Effector memory CD4-positive, alpha-beta T cell (primary cell): ENCODE data around the gene RSF1.

Experiments used
- DNase-seq, 3 donors: peaks; one replicate each; pipeline ENCODE4 v3.0.0-alpha.2; 2020
- H3K27ac ChIP-seq: 2 replicates; pipeline ENCODE4 v1.7.0; 2013; ENCODE audit warnings: mild to moderate bottlenecking, low read length, moderate library complexity; ENCODE audit not compliant: insufficient read depth, poor library complexity, severe bottlenecking
- H3K27me3 ChIP-seq: replicated peaks from 2 replicates; pipeline ENCODE4 v1.7.0; 2013; ENCODE audit warnings: mild to moderate bottlenecking, low read length; ENCODE audit not compliant: insufficient read depth, control insufficient read depth, poor library complexity, severe bottlenecking
- H3K36me3 ChIP-seq: 2 replicates; pipeline ENCODE4 v1.7.0; 2013; ENCODE audit warnings: mild to moderate bottlenecking, low read length, moderate library complexity; ENCODE audit not compliant: control insufficient read depth, insufficient read depth
- H3K4me1 ChIP-seq: 2 replicates; pipeline ENCODE4 v1.7.0; 2013; ENCODE audit warnings: low read length, mild to moderate bottlenecking; ENCODE audit not compliant: control insufficient read depth, insufficient read depth, poor library complexity, severe bottlenecking
- H3K4me3 ChIP-seq: 2 replicates; pipeline ENCODE4 v1.7.0; 2013; ENCODE audit warnings: low read length, low read depth, mild to moderate bottlenecking; ENCODE audit not compliant: insufficient read depth, poor library complexity, severe bottlenecking
- H3K9me3 ChIP-seq: 2 replicates; pipeline ENCODE4 v1.7.0; 2013; ENCODE audit warnings: mild to moderate bottlenecking, low read length, moderate library complexity; ENCODE audit not compliant: control insufficient read depth

RSF1 gene

GRCh38 chr11:77784572-77784971, 36.0 kb downstream of the RSF1 start:
- Histone ChIP-seq H3K4me3 (no peak overlapping the region), H3K36me3 (no peaks in the 10 kb centered on the region), H3K27me3 (no peaks in the 10 kb centered on the region), H3K27ac (no peak overlapping the region), H3K4me1 (peaks cover 2% of the 10 kb centered on the region), H3K9me3 (no peaks in the 10 kb centered on the region)
- DNase-seq = no peak

GRCh38 chr11:77783025-77783424, 37.5 kb downstream of the RSF1 start:
- no peaks in the 10 kb centered on the region for H3K4me1 ChIP-seq
- H3K27me3 ChIP-seq = no peaks in the 10 kb centered on the region
- no peaks in the 10 kb centered on the region for H3K36me3 ChIP-seq
- no peaks in the 10 kb centered on the region for H3K9me3 ChIP-seq
- no peak for DNase-seq
- no peak overlapping the region for H3K27ac ChIP-seq
- H3K4me3 ChIP-seq = no peak overlapping the region

GRCh38 chr11:77779935-77780334, 40.6 kb downstream of the RSF1 start:
- Histone ChIP-seq H3K36me3 (no peaks in the 10 kb centered on the region), H3K9me3 (no peaks in the 10 kb centered on the region), H3K4me3 (no peak overlapping the region), H3K27me3 (no peaks in the 10 kb centered on the region), H3K27ac (no peak overlapping the region), H3K4me1 (no peaks in the 10 kb centered on the region)
- no peak for DNase-seq

GRCh38 chr11:77778549-77778948, 42.0 kb downstream of the RSF1 start:
- H3K27me3 ChIP-seq = no peaks in the 10 kb centered on the region
- DNase-seq = no peak
- no peak overlapping the region for H3K4me3 ChIP-seq
- no peak overlapping the region for H3K27ac ChIP-seq
- H3K4me1 ChIP-seq = no peaks in the 10 kb centered on the region
- no peaks in the 10 kb centered on the region for H3K9me3 ChIP-seq
- H3K36me3 ChIP-seq = no peaks in the 10 kb centered on the region

- H3K27ac ChIP-seq = no peak overlapping the region
- DNase-seq = no peak
Measured at GRCh38 chr11:77778118-77778517, 42.4 kb downstream of the RSF1 start.

GRCh38 chr11:77776455-77776854, 44.1 kb downstream of the RSF1 start:
- Histone ChIP-seq H3K9me3 (no peaks in the 10 kb centered on the region), H3K4me1 (peaks cover 1% of the 10 kb centered on the region), H3K4me3 (no peak overlapping the region), H3K27ac (no peak overlapping the region), H3K27me3 (no peaks in the 10 kb centered on the region), H3K36me3 (no peaks in the 10 kb centered on the region)
- DNase-seq = no peak

More at GRCh38 chr11:77778118-77778517, 42.4 kb downstream of the RSF1 start:
- Histone ChIP-seq H3K4me1 (no peaks in the 10 kb centered on the region), H3K27me3 (no peaks in the 10 kb centered on the region), H3K4me3 (no peak overlapping the region), H3K9me3 (no peaks in the 10 kb centered on the region), H3K36me3 (no peaks in the 10 kb centered on the region)

- H3K9me3 ChIP-seq = no peaks in the 10 kb centered on the region
- peaks cover 6% of the 10 kb centered on the region for H3K4me1 ChIP-seq
- no peaks in the 10 kb centered on the region for H3K36me3 ChIP-seq
- no peak overlapping the region for H3K4me3 ChIP-seq
- no peaks in the 10 kb centered on the region for H3K27me3 ChIP-seq
- no peak overlapping the region for H3K27ac ChIP-seq
- DNase-seq = no peak
Measured at GRCh38 chr11:77775936-77776335, 44.6 kb downstream of the RSF1 start.

GRCh38 chr11:77771135-77771534, 49.4 kb downstream of the RSF1 start:
- Histone ChIP-seq H3K36me3 (no peaks in the 10 kb centered on the region), H3K9me3 (no peaks in the 10 kb centered on the region), H3K27ac (no peak overlapping the region), H3K4me1 (peaks cover 9% of the 10 kb centered on the region), H3K4me3 (no peak overlapping the region), H3K27me3 (no peaks in the 10 kb centered on the region)
- DNase-seq = no peak

GRCh38 chr11:77770629-77771028, 49.9 kb downstream of the RSF1 start:
- Histone ChIP-seq H3K4me3 (no peak overlapping the region), H3K9me3 (no peaks in the 10 kb centered on the region), H3K36me3 (no peaks in the 10 kb centered on the region), H3K4me1 (peaks cover 9% of the 10 kb centered on the region), H3K27me3 (no peaks in the 10 kb centered on the region), H3K27ac (no peak overlapping the region)
- DNase-seq = no peak

- Histone ChIP-seq H3K36me3 (peaks cover 20% of the 10 kb centered on the region), H3K4me3 (no peak overlapping the region), H3K27me3 (no peaks in the 10 kb centered on the region), H3K27ac (no peak overlapping the region), H3K4me1 (no peaks in the 10 kb centered on the region), H3K9me3 (no peaks in the 10 kb centered on the region)
- no peak for DNase-seq
Measured at GRCh38 chr11:77762426-77762825, 58.1 kb downstream of the RSF1 start.

- peaks cover 20% of the 10 kb centered on the region for H3K36me3 ChIP-seq
- H3K4me3 ChIP-seq = no peak overlapping the region
- no peak for DNase-seq
- H3K27me3 ChIP-seq = no peaks in the 10 kb centered on the region
- no peaks in the 10 kb centered on the region for H3K4me1 ChIP-seq
- no peaks in the 10 kb centered on the region for H3K9me3 ChIP-seq
- no peak overlapping the region for H3K27ac ChIP-seq
Measured at GRCh38 chr11:77761491-77761890, 59.0 kb downstream of the RSF1 start.
